H9 (cell line): ENCODE measurements around the gene UNK. TPM values are rescaled to one million over a fixed set of nuclear protein-coding genes. Genes with fewer than 3 reads are reported as not detected.

Source experiments
- DNase-seq: peaks from one replicate; pipeline ENCODE4 v3.0.0-alpha.2; 2017
- H2AFZ ChIP-seq: one replicate; pipeline ENCODE4 v1.6.1; 2013; ENCODE audit warnings: mild to moderate bottlenecking, low read length, control low read depth, moderate library complexity
- H2AK5ac ChIP-seq: 2 replicates; pipeline ENCODE4 v1.6.1; 2013; ENCODE audit warnings: low read length, control low read depth, mixed read lengths; ENCODE audit not compliant: insufficient read length
- H2BK120ac ChIP-seq: one replicate; pipeline ENCODE4 v1.6.1; 2013; ENCODE audit warnings: low read depth, mild to moderate bottlenecking, low read length, control low read depth, inconsistent platforms; ENCODE audit not compliant: poor library complexity, severe bottlenecking
- H2BK12ac ChIP-seq: 2 replicates; pipeline ENCODE4 v1.6.1; 2013; ENCODE audit warnings: low read length, control low read depth, mixed read lengths, low read depth; ENCODE audit not compliant: insufficient read length
- H2BK15ac ChIP-seq: 2 replicates; pipeline ENCODE4 v1.6.1; 2013; ENCODE audit warnings: low read depth, low read length, control low read depth
- H2BK20ac ChIP-seq: one replicate; pipeline ENCODE4 v1.6.1; 2013; ENCODE audit warnings: low read depth, mild to moderate bottlenecking, low read length, control low read depth, inconsistent platforms; ENCODE audit not compliant: poor library complexity, severe bottlenecking
- H2BK5ac ChIP-seq: 2 replicates; pipeline ENCODE4 v1.6.1; 2013; ENCODE audit warnings: low read length, control low read depth, mixed read lengths; ENCODE audit not compliant: insufficient read length
- H3K14ac ChIP-seq: 2 replicates; pipeline ENCODE4 v1.6.1; 2013; ENCODE audit warnings: low read length, control low read depth; ENCODE audit not compliant: insufficient read depth
- H3K18ac ChIP-seq: 2 replicates; pipeline ENCODE4 v1.6.1; 2013; ENCODE audit warnings: low read depth, mild to moderate bottlenecking, mixed read lengths, low read length, control low read depth; ENCODE audit not compliant: insufficient read length
- H3K23ac ChIP-seq: 2 replicates; pipeline ENCODE4 v1.6.1; 2013; ENCODE audit warnings: low read length, control low read depth, mixed read lengths, low read depth; ENCODE audit not compliant: insufficient read length
- H3K23me2 ChIP-seq: 2 replicates; pipeline ENCODE4 v1.6.1; 2013; ENCODE audit warnings: low read depth, mild to moderate bottlenecking, mixed read lengths, low read length, control low read depth; ENCODE audit not compliant: insufficient read length, poor library complexity, severe bottlenecking
- H3K27ac ChIP-seq: 2 replicates; pipeline ENCODE4 v1.5.1; 2013; ENCODE audit warnings: low read length, control low read depth, mixed read lengths, low read depth; ENCODE audit not compliant: insufficient read length
- H3K27me3 ChIP-seq: 2 replicates; pipeline ENCODE4 v1.6.1; 2013; ENCODE audit warnings: low read length, control low read depth, inconsistent platforms; ENCODE audit not compliant: insufficient read depth
- H3K4ac ChIP-seq: 2 replicates; pipeline ENCODE4 v1.6.1; 2013; ENCODE audit warnings: low read depth, mild to moderate bottlenecking, control low read depth, inconsistent platforms, low read length, moderate library complexity
- H3K4me1 ChIP-seq: 2 replicates; pipeline ENCODE4 v1.6.1; 2013; ENCODE audit warnings: low read length, control low read depth, inconsistent platforms; ENCODE audit not compliant: insufficient read depth
- H3K4me2 ChIP-seq: 2 replicates; pipeline ENCODE4 v1.6.1; 2013; ENCODE audit warnings: low read length, control low read depth, mixed read lengths; ENCODE audit not compliant: insufficient read length, insufficient read depth
- H3K56ac ChIP-seq: 2 replicates; pipeline ENCODE4 v1.6.1; 2013; ENCODE audit warnings: low read depth, mild to moderate bottlenecking, mixed read lengths, low read length, control low read depth; ENCODE audit not compliant: insufficient read length
- H3K79me1 ChIP-seq: 2 replicates; pipeline ENCODE4 v1.6.1; 2013; ENCODE audit warnings: low read depth, mild to moderate bottlenecking, moderate library complexity, low read length, control low read depth, inconsistent platforms; ENCODE audit not compliant: insufficient read depth, poor library complexity, severe bottlenecking
- H3K79me2 ChIP-seq: 2 replicates; pipeline ENCODE4 v1.6.1; 2013; ENCODE audit warnings: low read length, control low read depth, inconsistent platforms; ENCODE audit not compliant: insufficient read depth
- H3K9ac ChIP-seq: 2 replicates; pipeline ENCODE4 v1.6.1; 2013; ENCODE audit warnings: low read length, control low read depth, mixed read lengths; ENCODE audit not compliant: insufficient read length; ENCODE audit errors: extremely low read depth
- H3K9me3 ChIP-seq: one replicate; pipeline ENCODE4 v1.6.1; 2013; ENCODE audit warnings: low read depth, low read length, inconsistent platforms; ENCODE audit not compliant: control insufficient read depth
- H3T11ph ChIP-seq: one replicate; pipeline ENCODE4 v1.6.1; 2013; ENCODE audit warnings: mild to moderate bottlenecking, low read length, control low read depth, inconsistent platforms
- H4K20me1 ChIP-seq: one replicate; pipeline ENCODE4 v1.6.1; 2013; ENCODE audit not compliant: control insufficient read depth, insufficient read length, insufficient read depth
- H4K5ac ChIP-seq: 2 replicates; pipeline ENCODE4 v1.6.1; 2013; ENCODE audit warnings: low read depth, mild to moderate bottlenecking, mixed read lengths, low read length, control low read depth; ENCODE audit not compliant: insufficient read length
- H4K8ac ChIP-seq: replicated peaks from 2 replicates; pipeline ENCODE4 v1.6.1; 2013; ENCODE audit warnings: low read length, control low read depth, mixed read lengths, low read depth; ENCODE audit not compliant: insufficient read length
- H4K91ac ChIP-seq: 2 replicates; pipeline ENCODE4 v1.6.1; 2013; ENCODE audit warnings: low read depth, mild to moderate bottlenecking, moderate library complexity, mixed read lengths, low read length, control low read depth; ENCODE audit not compliant: insufficient read length
- H3K27ac Mint-ChIP-seq, 3 experiments: 2 replicates in 2 of 3; 3 replicates in 1 of 3; pipeline ENCODE4 v1.8.0; 2020 to 2021; ENCODE audit warnings: mixed read lengths in 3 of 3, mild to moderate bottlenecking in 1 of 3, moderate library complexity in 1 of 3
- H3K27me3 Mint-ChIP-seq: 2 replicates; pipeline ENCODE4 v1.8.0; 2021; ENCODE audit warnings: low read depth, mild to moderate bottlenecking, moderate library complexity, mixed read lengths
- H3K36me3 Mint-ChIP-seq, 3 experiments: 2 replicates in 2 of 3; 3 replicates in 1 of 3; pipeline ENCODE4 v1.8.0; 2020 to 2021; ENCODE audit warnings: low read depth in 3 of 3, mixed read lengths in 3 of 3; ENCODE audit not compliant: insufficient read depth in 1 of 3
- H3K4me1 Mint-ChIP-seq, 2 experiments: 2 replicates each; pipeline ENCODE4 v1.8.0; 2020; ENCODE audit warnings: mixed read lengths in 2 of 2
- H3K4me3 Mint-ChIP-seq, 2 experiments: 2 replicates in 1 of 2; 3 replicates in 1 of 2; pipeline ENCODE4 v1.8.0; 2020 to 2021; ENCODE audit warnings: mild to moderate bottlenecking in 2 of 2, mixed read lengths in 2 of 2, moderate library complexity in 1 of 2
- H3K9me3 Mint-ChIP-seq, 2 experiments: 2 replicates in 1 of 2; 3 replicates in 1 of 2; pipeline ENCODE4 v1.8.0; 2020; ENCODE audit warnings: mild to moderate bottlenecking in 2 of 2, mixed read lengths in 2 of 2, moderate library complexity in 1 of 2
- CTCF ChIP-seq: fragments of 200-600 bp; sonication (generic); conservative IDR thresholded peaks from 3 replicates; pipeline ENCODE4 v1.8.0; 2021; ENCODE audit warnings: antibody characterized with exemption, mild to moderate bottlenecking
- WGBS: extraction: QIAGEN DNeasy Blood & Tissue Kit; methylation state at CpG from one replicate; pipeline ENCODE4 v1.1.7; 2013; ENCODE audit warnings: missing lambda C conversion rate, low lambda C conversion rate, mixed read lengths; ENCODE audit not compliant: insufficient read length; ENCODE audit errors: extremely low coverage; 5-methylcytosine and 5-hydroxymethylcytosine counted together
- total RNA-seq: library from RNA; stranded (reverse); gene quantifications from 2 replicates; pipeline ENCODE4 v1.2.1, GENCODE V29; 2021

Gene UNK
- total RNA-seq, 1 experiment from 2014 or later = 36.4 TPM

GRCh38 chr17:75819678-75820077 is 35.1 kb downstream of the UNK start:
- DNase-seq = no peak
- H3K4ac ChIP-seq = no peak overlapping the region
- no peaks in the 10 kb centered on the region for H3K23me2 ChIP-seq
- H3K14ac ChIP-seq = no peak overlapping the region
- H4K20me1 ChIP-seq = no peaks in the 10 kb centered on the region
- H2BK15ac ChIP-seq = no peak overlapping the region
- H3K79me1 ChIP-seq = no peaks in the 10 kb centered on the region
- H3K9me3 Mint-ChIP-seq = no peaks in the 10 kb centered on the region; a peak in 1 of 5 replicates
- no peak overlapping the region for H2BK5ac ChIP-seq
- no peaks in the 10 kb centered on the region for H3K27me3 ChIP-seq
- H3K4me1 Mint-ChIP-seq = no peaks in the 10 kb centered on the region
- H3K79me2 ChIP-seq = no peaks in the 10 kb centered on the region
- H3K36me3 Mint-ChIP-seq = peaks cover 20 to 74% (median 71%) of the 10 kb centered on the region in 3 experiments
- no peak overlapping the region for H3K9ac ChIP-seq
- no peak overlapping the region for H3K56ac ChIP-seq
- H3K27me3 Mint-ChIP-seq = no peaks in the 10 kb centered on the region
- H2AK5ac ChIP-seq = no peak overlapping the region
- no peak overlapping the region for H3K4me2 ChIP-seq
- no peak overlapping the region for H4K8ac ChIP-seq
- no peak overlapping the region for H3K27ac ChIP-seq
- no peak overlapping the region for H3K4me3 Mint-ChIP-seq
- H3K18ac ChIP-seq = no peak overlapping the region
- H4K91ac ChIP-seq = no peak overlapping the region
- no peak overlapping the region for H3K27ac Mint-ChIP-seq
- H3T11ph ChIP-seq = no peak overlapping the region
- no peak overlapping the region for H2BK20ac ChIP-seq
- H2BK12ac ChIP-seq = no peak overlapping the region
- TF ChIP-seq CTCF = no peak
- no peak overlapping the region for H2BK120ac ChIP-seq
- no CpG with 5 or more reads among the region's 16 CpGs for WGBS
- no peaks in the 10 kb centered on the region for H3K9me3 ChIP-seq
- H4K5ac ChIP-seq = no peak overlapping the region
- H2AFZ ChIP-seq = no peak overlapping the region
- no peaks in the 10 kb centered on the region for H3K4me1 ChIP-seq
- no peak overlapping the region for H3K23ac ChIP-seq
